HG03460 (cell line): Measurements from ENCODE around the gene PHOX2A.
"Not testable (repeated sequence)": the region's sequence is repeated elsewhere in the genome, so short reads cannot be mapped to it uniquely, and the experiment has no call there.

Source experiments
- ATAC-seq: cut with Tn5 transposase; IDR thresholded peaks from one replicate; pipeline ENCODE4 v1.9.1; 2021; ENCODE audit not compliant: unreplicated experiment

PHOX2A gene

DNA sequence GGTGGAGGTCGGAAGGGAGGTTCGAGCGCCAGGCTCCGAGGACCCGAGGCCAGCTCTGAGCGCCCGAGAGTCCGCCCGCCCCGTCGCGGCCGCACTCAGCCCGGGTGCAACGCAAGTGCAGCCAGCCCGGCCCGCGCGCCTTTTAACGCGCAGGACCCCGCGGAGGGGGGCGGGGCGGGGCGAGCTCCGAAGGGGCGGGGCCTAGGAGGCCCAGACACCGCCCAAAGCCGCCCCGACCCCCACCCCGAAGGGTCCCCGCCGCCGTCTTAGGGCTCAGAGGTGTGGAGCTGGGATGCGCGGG lies at the start of gene PHOX2A:
PHOX2A (minus strand) TSS at position 117 of the 301 bp plus-strand sequence. CDS start 172 bp downstream, outside the sequence.
- no peak for ATAC-seq

DNA sequence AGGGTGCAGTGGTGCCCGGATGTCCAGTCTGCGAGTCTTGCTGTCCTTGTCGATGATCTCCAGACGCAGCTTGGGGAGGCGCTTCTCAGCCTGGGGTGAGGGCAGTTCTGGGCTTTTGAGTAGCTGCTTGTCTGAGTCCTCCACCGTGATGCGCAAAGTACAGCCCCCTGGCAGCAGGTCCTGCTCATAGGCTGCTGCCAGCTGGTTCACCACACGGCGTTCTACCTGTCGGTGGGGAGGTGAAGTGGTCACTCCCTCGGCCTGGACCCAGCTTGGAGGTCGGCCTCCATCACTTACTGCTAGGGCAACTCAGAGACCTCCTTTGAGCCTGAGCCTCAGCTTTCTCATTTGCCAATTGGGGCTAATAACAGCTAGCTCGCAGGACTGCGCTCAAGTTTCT lies 49.4 kb upstream of the PHOX2A start:
- no peak for ATAC-seq

DNA sequence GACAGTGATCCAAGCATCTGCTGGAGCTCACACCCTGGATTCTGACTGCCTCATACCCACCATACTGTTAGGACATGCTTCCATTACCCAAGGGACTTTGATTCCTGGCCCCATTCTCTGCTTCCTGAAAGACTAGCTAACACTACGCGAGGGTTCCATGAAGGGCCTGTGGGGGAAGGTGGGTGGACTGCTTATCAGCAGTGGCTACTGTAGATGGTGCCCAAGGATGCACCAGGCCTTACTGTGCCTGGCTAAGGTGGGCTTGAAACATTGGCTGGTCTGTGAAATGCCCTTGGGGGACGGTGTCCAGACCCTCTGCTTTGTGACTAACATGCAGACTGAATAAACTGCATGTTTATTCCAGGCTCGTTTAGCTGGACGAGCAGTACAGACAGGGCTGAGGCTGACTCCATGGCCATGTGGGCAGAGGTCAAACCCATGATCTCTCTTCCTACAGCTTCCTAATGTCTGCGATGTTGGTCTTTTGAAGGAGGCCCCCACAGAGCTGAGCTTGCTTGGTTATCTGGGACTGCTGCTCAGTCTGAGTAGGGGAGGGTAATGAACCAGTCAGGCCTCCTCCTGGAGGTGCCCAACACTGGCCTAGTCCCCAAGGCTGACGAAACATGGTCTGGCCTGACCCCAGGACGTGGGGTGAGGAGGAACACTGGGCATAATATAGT lies 48.3 kb upstream of the PHOX2A start:
- no peak for ATAC-seq

DNA sequence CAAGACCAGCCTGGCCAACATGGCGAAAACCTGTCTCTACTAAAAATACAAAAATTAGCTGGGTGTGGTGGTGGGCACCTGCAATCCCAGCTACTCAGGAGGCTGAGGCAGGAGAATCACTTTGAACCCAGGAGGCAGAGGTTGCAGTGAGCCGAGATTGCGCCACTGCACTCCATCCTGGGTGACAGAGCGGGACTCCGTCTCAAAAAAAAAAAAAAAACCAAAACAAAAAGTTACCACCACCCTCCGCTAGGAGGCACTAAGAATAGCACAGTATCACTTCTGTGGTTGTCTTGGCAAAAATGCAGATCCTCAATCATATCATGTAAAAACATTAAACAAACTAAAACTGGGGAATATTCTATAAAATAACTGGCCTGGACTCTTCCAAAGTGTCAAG lies 46.8 kb upstream of the PHOX2A start:
- ATAC-seq: not testable (repeated sequence)

DNA sequence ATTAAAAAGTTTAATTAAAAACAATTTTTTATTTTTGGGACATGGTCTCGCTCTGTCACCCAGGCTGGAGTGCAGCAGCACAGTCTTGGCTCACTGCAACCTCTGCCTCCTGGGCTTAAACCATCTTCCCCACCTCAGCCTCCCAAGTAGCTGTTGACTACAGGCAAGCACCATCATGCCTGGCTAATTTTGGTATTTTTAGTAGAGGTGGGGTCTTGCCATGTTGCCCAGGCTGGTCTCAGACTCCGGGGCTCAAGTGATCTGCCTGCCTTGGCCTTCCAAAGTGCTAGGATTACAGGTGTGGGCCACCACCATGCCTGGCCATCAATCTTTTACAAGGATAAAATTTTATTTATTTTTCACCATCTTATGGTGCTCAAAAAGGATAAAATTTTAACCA lies 43.3 kb upstream of the PHOX2A start:
- ATAC-seq: no peak

DNA sequence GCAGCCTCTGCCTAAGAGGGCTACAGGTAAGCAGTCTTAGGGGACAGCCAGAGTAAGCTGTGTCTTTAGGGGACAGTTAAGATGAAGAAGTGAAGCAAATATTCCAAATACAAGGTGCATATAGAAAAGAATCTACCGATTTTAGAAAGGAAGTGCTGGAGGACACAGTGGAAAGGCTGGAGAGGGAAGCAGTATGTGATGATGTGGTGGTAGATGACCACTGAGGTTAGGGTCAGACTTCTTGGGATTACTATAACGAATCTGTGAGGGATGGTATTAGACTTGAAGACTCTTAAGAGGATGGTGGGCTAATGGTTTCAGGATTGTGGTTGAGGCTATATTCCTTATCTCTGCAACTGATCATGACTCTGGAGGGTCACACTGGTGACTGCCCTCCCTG lies 40.0 kb upstream of the PHOX2A start:
- ATAC-seq: no peak

DNA sequence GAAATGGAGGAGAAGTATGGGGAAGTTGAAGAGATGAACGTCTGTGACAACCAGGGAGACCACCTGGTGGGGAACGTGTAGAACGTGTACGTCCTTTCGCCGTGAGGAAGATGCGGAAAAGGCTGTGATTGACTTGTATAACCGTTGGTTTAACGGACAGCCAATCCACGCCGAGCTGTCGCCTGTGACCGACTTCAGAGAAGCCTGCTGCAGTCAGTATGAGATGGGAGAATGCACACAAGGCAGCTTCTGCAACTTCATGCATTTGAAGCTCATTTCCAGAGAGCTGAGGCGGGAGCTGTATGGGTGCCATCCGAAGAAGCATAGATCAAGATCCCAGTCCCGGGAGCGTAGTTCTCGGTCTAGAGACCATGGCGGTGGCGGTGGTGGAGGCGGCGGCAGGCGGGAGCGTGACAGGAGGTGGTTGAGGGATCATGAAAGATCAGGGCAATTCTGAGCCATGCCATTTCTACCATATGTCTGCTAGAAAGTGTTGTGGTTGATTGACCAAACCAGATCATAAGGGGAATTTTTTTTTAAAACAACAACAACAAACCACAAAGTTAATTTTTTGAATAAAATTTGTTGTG lies 36.8 kb upstream of the PHOX2A start:
- no peak for ATAC-seq

DNA sequence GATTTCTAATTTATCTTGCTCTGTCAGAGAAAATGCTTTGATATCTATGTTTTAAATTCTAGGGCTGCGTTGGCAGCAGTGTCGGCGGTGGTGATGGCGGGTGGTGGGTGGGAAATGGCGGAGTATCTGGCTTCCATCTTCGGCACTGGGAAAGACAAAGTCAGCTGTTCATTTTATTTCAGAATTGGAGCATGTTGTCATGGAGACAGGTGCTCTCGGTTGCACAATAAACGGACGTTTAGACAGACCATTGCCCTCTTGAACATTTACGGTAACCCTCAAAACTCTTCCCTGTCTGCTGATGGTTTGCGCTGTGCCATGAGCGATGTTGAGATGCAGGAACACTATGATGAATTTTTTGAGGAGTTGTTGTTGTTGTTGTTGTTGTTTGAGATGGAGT lies 36.1 kb upstream of the PHOX2A start:
- no peak for ATAC-seq

DNA sequence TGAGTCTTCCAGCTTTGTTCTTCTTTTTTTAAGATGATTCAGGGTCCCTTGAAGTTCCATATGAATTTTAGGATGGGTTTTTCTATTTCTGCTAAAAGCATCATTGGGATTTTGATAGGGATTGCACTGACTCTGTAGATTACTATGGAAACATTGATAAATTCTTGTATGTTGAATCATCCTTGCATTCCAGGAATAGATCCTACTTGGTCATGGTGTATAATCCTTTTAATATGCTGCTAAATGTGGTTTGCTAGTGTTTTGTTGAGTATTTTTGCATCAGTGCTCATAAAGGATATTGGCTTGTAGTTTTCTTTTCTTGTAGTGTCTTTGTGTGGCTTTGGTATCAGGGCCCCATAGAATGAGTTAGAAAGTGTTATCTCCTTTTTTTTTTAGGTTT lies 34.9 kb upstream of the PHOX2A start:
- no peak for ATAC-seq

DNA sequence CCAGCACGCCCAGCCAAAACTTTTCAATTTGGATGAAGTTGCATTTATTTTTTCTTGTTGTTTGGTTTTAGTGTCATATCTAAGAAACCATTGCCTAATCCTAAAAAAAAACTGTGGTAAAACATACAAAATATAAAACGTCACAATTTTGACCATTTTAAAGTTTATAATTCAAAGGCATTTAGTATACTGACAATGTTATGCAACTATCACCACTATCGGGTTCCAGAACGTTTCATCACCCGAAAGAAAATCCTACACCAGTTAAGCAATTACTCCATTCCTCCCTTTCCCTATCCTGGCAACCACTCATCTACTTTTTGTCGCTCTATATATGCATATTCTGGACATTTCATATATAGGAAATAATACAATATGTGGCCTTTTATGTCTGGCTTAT lies 30.5 kb upstream of the PHOX2A start:
- no peak for ATAC-seq

DNA sequence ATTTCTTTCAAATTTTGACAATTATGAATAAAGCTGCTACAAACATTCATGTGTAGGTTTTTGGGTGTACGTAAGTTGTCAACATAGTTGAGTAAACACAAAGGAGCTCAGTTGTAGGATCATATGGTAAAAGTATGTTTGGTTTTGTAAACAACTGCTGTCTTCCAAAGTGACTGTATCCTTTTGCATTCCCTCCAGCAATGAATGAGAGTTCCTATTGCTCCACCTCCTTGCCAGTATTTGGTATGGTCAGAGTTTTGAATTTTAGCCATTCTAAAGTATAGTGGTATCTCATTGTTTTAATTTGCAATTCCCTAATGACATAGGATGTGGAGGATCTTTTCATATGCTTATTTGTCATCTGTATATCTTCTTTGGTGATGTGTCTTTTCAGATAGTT lies 28.0 kb upstream of the PHOX2A start:
- no peak for ATAC-seq

DNA sequence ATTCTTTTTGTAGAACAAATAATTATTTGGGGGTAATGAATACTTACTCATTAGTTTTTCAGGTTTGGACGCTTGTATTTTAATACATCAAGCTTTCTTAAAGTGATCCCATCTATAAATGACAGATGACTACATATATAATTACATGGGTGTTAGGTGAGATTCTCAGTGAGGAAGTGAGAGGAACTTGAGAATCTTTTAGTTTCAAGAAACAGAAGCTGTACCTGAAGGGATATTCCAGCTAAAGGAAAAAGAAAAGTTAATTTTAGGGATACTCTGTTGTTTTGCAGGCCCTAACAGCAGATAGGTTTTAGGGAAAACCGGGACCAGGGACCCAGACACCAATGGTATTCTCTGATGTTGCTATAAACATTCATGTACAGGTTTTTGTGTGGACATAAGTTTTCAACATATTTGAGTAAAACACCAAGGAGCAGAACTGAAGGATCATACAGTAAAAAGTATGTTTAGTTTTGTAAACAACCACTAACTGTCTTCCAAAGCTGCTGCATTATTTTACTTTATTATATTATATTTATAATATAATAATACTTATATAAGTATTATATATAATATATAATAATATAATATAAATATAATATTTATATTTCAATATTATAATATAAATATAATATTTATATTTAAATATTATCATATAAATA lies 24.1 kb upstream of the PHOX2A start:
- ATAC-seq: no peak

DNA sequence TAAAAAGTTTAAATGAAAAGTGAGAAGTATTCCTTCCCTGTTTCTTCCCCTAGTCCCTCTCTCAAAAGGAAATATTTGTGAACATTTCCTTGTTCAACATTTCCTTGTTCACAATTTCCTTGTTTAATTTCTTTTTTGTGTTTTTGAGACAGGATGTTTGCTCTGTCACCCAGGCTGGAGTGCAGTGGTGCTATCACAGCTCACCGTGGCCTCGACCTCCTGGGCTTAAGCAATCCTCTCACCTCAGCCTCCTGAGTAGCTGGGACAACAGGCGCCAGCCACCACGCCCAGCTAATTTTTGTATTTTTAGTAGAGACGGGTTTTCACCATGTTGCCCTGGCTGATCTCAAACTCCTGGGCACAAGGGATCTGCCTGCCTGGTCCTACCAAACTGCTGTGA lies 23.0 kb upstream of the PHOX2A start:
- ATAC-seq: not testable (repeated sequence)

DNA sequence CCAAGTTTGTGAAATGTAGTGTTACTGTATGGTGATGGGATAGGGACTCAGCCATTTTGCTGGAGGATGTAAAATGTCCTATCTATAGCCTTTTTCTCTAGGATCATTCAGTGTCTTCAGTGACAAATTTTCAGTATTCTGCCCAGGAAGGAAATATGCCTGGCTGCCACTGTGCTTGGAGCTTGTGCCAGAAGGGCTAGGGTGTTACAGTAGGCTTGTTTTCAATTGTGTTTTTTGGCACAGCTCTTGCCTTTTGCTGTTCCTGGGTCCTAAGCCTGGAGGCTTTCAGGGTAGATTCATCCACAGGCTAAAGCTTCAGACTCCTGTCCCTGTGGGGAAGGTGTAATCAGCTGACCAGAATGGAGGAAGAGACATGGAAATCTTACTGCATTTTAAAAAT lies 22.0 kb upstream of the PHOX2A start:
- no peak for ATAC-seq

DNA sequence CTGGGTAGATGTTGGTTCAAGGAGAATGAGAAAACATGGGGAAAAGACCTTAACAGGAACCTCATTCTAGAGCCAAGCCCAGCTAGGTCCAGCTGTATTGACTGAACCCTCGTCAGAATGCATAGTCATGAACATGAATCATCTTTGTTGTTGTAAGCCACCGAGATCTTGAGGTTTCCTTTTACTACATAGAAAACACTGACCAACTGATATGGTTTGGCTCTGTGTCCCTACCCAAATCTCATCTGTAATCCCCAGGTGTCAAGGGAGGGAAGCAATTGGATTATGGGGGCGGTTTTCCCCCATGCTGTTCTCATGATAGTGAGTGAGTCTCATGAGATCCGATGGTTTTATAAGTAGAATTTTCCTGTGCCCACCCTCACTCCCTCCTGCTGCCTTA lies 19.4 kb upstream of the PHOX2A start:
- ATAC-seq: no peak

DNA sequence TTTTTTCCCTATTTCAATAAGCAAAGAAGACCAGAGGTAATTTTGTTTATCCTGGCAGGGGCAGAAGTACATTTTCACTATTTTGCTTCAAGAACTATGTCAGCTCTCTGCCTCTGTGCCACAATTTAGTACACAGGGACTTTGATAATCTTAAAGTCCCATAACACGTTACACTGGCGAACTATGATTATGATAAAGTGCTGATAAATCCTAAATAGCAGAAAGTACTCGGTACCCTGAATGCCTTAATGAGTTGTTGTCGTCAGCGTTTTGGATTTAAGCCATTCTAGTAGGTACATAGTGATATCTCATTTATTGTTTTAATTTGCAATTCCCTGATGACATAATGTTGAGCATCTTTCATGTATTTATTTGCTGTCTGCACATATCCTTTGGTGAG lies 16.6 kb upstream of the PHOX2A start:
- ATAC-seq: no peak

DNA sequence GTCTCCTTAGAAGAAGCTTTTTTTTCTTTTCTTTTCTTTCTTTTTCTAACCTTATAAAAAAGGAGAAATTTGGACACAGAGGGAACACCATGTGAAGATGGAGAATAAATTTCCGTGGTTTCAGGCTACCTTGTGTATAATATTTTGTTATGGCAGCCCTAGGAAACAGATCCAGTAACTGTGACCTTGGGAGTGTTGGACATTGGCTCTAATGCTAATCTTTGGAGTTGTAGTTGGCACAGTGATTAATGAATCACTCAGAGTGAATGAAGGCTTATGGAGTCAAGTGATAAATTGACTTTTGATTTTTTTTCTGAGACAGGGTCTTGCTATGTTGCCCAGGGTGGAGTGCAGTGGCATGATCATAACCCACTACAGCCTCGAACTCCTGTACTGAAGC lies 15.5 kb upstream of the PHOX2A start:
- ATAC-seq: no peak

DNA sequence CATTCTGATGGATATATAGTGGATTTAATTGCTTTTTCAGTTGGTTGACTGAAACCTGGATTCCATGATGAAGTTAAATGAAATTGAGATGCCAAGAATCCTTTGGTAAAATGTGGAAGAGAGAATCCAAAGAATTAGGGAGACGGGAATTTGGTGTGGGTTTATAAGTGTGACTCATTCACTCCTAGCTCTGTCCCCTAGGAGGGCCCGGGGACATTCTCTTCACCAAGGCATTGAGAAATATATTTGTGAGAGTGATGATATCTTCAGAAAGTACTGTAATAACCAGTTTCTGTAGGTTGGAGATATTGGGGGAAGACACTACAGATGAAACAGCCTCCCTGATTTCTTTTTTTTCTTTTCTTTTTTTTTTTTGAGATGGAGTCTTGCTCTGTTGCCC lies 13.6 kb upstream of the PHOX2A start:
- ATAC-seq: no peak

DNA sequence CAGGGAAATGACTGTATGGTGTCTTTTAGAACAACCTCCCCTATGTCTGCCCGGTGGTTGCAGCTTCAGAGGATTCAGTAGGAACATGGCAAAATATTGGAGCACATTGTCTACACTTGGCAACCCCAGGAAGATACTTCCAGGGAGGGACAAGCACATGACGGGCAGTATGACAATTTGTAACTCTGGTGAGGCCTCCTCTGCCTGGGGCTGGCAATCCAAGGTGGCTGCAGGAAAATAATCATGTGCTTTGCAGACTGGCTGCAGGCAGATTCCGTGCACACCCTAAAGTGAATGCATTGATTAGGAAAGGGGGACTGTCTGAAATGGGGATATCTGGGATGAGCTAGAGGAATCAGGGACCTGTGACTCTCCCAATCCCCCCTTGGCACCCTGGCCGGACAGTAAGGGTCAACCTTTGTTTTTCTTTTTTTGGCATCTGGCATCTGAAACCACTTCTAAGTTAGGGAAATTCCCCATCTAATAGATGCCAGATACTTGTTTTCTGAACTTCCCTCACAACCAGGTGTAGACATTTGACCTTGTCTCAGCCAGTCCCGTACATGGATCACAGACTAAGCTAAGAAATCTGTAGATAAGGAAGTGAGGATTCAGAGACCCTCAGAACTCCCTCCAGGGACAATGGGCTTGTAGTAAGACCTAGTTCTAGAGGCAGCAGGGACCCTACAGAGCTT lies 10.5 kb upstream of the PHOX2A start:
- no peak for ATAC-seq

DNA sequence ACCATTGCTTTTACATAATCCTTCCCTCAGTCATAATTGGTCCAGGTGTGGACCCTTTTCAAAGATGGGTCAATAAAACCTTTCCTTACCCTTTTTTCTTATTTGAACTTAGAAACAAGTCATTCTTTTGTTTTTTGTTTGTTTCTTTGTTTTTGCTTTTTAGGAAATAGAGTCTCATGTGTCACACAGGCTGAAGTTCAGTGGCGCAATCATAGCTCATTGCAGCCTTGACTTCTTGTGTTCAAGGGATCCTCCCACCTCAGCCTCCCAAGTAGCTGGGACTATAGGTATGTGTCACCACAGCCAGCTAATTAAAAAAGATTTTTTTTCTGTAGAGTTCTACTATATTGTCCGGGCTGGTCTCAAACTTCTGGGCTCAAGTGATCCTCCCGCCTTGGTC lies 9.4 kb upstream of the PHOX2A start:
- no peak for ATAC-seq

DNA sequence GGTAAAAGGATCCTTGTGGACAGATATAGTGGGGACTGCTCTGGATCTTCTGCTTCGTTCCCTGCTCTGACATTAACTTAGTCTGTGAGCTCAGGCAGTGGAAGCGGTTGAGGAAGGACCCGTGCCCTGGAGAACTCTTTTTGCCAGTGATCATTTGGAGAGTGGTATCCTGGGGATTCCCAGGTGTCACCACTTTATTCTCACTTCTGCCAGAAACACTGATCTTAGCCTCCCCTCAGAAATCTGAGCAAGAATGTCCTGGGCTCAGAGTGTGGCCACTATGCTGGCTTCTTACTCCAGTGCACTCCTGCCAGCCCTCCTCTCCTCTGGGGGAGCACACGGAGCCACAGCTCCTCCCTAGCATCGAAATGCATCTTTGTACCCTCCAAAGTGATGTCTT lies 7.6 kb upstream of the PHOX2A start:
- no peak for ATAC-seq
